Heart left ventricle (tissue), 16 donors: Measurements from ENCODE around the gene TACC2. TPM values are rescaled to one million over a fixed set of nuclear protein-coding genes. Genes with fewer than 3 reads are reported as not detected.

Experiments used
- ATAC-seq, 4 donors: fragments of 200-7000 bp; cut with Tn5 transposase; one replicate each; pipeline ENCODE4 v1.9.1; 2020 to 2022; ENCODE audit warnings: moderate library complexity in 4 of 4, mild to moderate bottlenecking in 3 of 4, moderate number of reproducible peaks in 1 of 4
- DNase-seq, 5 donors: peaks; one replicate each; pipeline ENCODE4 v3.0.0-alpha.2; 2020
- H3K27ac ChIP-seq, 12 donors: fragments of 200-600 bp; sonication (generic) in 4 of 12; one replicate each; pipeline versions ENCODE4 v1.5.0 to v1.8.0; 2016 to 2022; ENCODE audit warnings: mild to moderate bottlenecking in 2 of 12
- H3K27me3 ChIP-seq, 9 donors: fragments of 200-600 bp; sonication (generic) in 2 of 9; one replicate each; pipeline versions ENCODE4 v1.5.1 to v1.8.0; 2016 to 2022; ENCODE audit warnings: mild to moderate bottlenecking in 3 of 9
- H3K36me3 ChIP-seq, 9 donors: fragments of 200-600 bp; sonication (generic) in 2 of 9; one replicate each; pipeline versions ENCODE4 v1.5.0 to v1.8.0; 2018 to 2022; ENCODE audit warnings: mild to moderate bottlenecking in 2 of 9
- H3K4me1 ChIP-seq, 12 donors: fragments of 200-600 bp; sonication (generic) in 4 of 12; one replicate each; pipeline versions ENCODE4 v1.5.0 to v1.8.0; 2016 to 2022; ENCODE audit warnings: mild to moderate bottlenecking in 3 of 12
- H3K4me3 ChIP-seq, 12 donors: fragments of 200-600 bp; sonication (generic) in 4 of 12; one replicate each; pipeline versions ENCODE4 v1.5.0 to v1.8.0; 2017 to 2022; ENCODE audit warnings: mild to moderate bottlenecking in 9 of 12, moderate library complexity in 4 of 12
- H3K9me3 ChIP-seq, 12 donors: fragments of 200-600 bp; sonication (generic) in 4 of 12; one replicate each; pipeline versions ENCODE4 v1.5.0 to v1.8.0; 2016 to 2022; ENCODE audit warnings: mild to moderate bottlenecking in 1 of 12
- CTCF ChIP-seq, 12 donors: fragments of 200-600 bp; sonication (generic) in 4 of 12; IDR thresholded peaks; one replicate each; pipeline versions ENCODE4 v1.5.0 to v1.8.0; 2018 to 2022; ENCODE audit warnings: antibody characterized with exemption in 12 of 12, mild to moderate bottlenecking in 5 of 12
- POLR2A ChIP-seq, 2 donors: fragments of 450-650 bp; IDR thresholded peaks; one replicate each; pipeline ENCODE4 v1.6.1; 2017; ENCODE audit warnings: antibody characterized with exemption in 2 of 2, mild to moderate bottlenecking in 2 of 2, moderate library complexity in 2 of 2
- WGBS, 4 donors: extraction: QIAGEN DNeasy Blood & Tissue Kit in 2 of 4; methylation state at CpG; one replicate each; pipeline versions ENCODE4 v1.1.5 to v1.1.7; 2013 to 2018; 5-methylcytosine and 5-hydroxymethylcytosine counted together
- intact Hi-C, 10 donors: fragments of 100-400 bp; cut with DNase I; formaldehyde crosslinking; loops; one replicate each; pipeline versions ENCODE4 v1.11.1 to v1.14.2; 2022
- polyA plus RNA-seq, 2 donors: library from polyadenylated mRNA; stranded (reverse); fragments of 200-250 nt; gene quantifications; one replicate each; pipeline ENCODE4 v1.2.3, GENCODE V29; 2013
- total RNA-seq, 9 donors: library from RNA; depleted of rRNA in 2 of 9; stranded (reverse); fragments of >200 nt in 2 of 9; fragmentation: NEBNext Ultra II Directional in 3 of 9; extraction: Animal tissue kit (Norgen Biotek cat#: 25700) in 3 of 9; gene quantifications; one replicate each; pipeline versions ENCODE4 v1.1.0 to v1.2.4, GENCODE V29; 2016 to 2023
- donor health status: ischemic (EF 13 %, LVEDD 7.1; RV severe dilation, severe dysfunction).
- donor health status: healthy with polysubstance abuse.
- donor health status: DM: no; HTN: yes; CAD: no.
- donor health status: DM: no; HTN: no; CAD: no.
- donor health status: ischemic (EF 25% LVEDD 6.9; RV normal size, moderate dysfunction).
- donor health status: ischemic (EF 25% LVEDD 5.7; RV mildly dilated, moderate dysfunction).
- donor health status: healthy.
- donor health status: DM: yes; HTN: yes; CAD: no.
- donor health status: ischemic (EF 35%, LVEDD 5.7; RV mildly dilated, moderate dysfunction).
- donor health status: nonischemic (EF 11% LVEDD 7.7; RV severe dilation, severe dysfunction).
- donor health status: DM: yes; HTN: yes; CAD: no.
- donor health status: PGD.
- donor health status: ischemic (EF 29% LVEDD 5.4; RV normal size, mild dysfunction).
- donor health status: nonischemic (EF 23%, LVEDD 6.1; RV moderate dilation, normal function).

Gene TACC2
- total and polyA plus RNA-seq, 11 donors = 96.7 to 456 (median 294) TPM

DNA sequence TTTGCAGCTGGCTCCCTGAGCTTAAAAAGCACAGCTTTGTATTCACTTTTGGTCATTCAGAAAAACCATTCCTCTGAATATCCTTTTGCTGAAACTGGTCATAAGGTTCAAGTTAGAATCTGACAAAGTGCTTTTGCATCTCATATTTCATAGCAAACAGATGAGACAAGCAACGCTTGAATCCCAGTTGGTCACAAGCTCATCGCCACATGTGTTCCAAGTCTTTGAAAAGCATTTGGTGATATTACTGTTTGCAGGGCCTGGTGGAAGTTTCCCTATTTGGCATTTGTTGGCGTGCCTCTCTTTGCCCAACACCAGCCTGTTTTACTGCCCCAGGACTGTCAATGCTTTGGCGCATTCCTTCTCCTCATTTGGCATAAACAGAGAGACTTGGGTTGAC is 10.3 kb downstream of the TACC2 start:
- TF ChIP-seq CTCF (IDR thresholded peaks at IDR 0.05) (no peak), POLR2A (IDR thresholded peaks at IDR 0.05) (no peak)
- ATAC-seq (peak in 2 of 4 donors; percentile 21 to 48), DNase-seq (no peak)
- 56 to 74% (median 65%) methylated on average over 4 of the region's 4 CpGs for WGBS, 4 donors
- Histone ChIP-seq H3K27ac (peak overlapping the region; percentile 41 to 97 (median 86)), H3K9me3 (peaks cover 0 to 34% (median 8%) of the 10 kb centered on the region in 12 donors), H3K4me1 (peaks cover 0 to 34% (median 7%) of the 10 kb centered on the region in 12 donors), H3K36me3 (peaks cover 0 to 12% (median 3%) of the 10 kb centered on the region in 9 donors), H3K4me3 (no peak overlapping the region), H3K27me3 (no peaks in the 10 kb centered on the region)
- intact Hi-C loops = loop anchor here in 3 of 10 donors (5.0 kb wide), 1 partner anchor 33 kb away; no protein-coding TSS in a partner anchor

DNA sequence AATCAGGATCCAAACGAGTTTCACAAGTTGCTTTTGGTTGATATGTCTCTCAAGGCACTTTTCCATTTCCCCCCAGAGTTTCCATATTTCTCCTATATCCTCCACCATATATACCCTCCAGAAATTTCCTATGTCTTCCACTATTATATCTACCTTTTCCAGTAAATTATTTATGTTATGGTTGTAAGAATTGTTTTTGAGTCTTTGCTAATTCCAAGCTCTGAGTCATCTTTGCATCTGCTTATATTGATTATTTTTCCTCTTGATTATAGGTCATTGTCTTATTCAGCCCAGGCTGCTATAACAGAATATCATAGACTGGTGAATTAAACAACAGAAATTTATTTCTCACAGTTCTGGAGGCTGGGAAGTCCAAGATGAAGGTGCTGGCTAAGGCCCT is 12.7 kb downstream of the TACC2 start:
- no peak for ATAC-seq
- H3K27ac ChIP-seq = no peak overlapping the region
- TF ChIP-seq POLR2A (IDR thresholded peaks at IDR 0.05) = no peak
- TF ChIP-seq CTCF (IDR thresholded peaks at IDR 0.05) = no peak
- H3K36me3 ChIP-seq = peaks cover 0 to 12% (median 3%) of the 10 kb centered on the region in 9 donors
- DNase-seq = no peak
- no peaks in the 10 kb centered on the region for H3K27me3 ChIP-seq
- no peak overlapping the region for H3K4me3 ChIP-seq
- peaks cover 0 to 21% (median 7%) of the 10 kb centered on the region in 12 donors for H3K4me1 ChIP-seq
- intact Hi-C loops = no loop called here
- WGBS, 4 donors = 64 to 73% (median 70%) methylated on average over 1 of the region's 1 CpG
- peaks cover 0 to 34% (median 8%) of the 10 kb centered on the region in 12 donors for H3K9me3 ChIP-seq

- ATAC-seq (no peak), DNase-seq (no peak)
- Histone ChIP-seq H3K4me3 (no peak overlapping the region), H3K4me1 (peaks cover 0 to 33% (median 10%) of the 10 kb centered on the region in 12 donors), H3K36me3 (peaks cover 0 to 3% (median 0%) of the 10 kb centered on the region in 9 donors), H3K27me3 (no peaks in the 10 kb centered on the region), H3K9me3 (peaks cover 0 to 14% (median 0%) of the 10 kb centered on the region in 12 donors), H3K27ac (peak overlapping the region in 1 of 12 donors; percentile 54)
- TF ChIP-seq POLR2A (IDR thresholded peaks at IDR 0.05) (no peak), CTCF (IDR thresholded peaks at IDR 0.05) (no peak)
- intact Hi-C loops = no loop called here
- WGBS, 4 donors = 42 to 61% (median 51%) methylated on average over 3 of the region's 3 CpGs
Measured at GRCh38 chr10:122007415-122007814, 18.5 kb downstream of the TACC2 start.

GRCh38 chr10:122010405-122011050 is 21.6 kb downstream of the TACC2 start:
- TF ChIP-seq POLR2A (IDR thresholded peaks at IDR 0.05) = no peak
- no peak for TF ChIP-seq CTCF (IDR thresholded peaks at IDR 0.05)
- Histone ChIP-seq H3K27me3 (no peaks in the 10 kb centered on the region), H3K27ac (peak overlapping the region in 7 of 12 donors; percentile 2 to 82 (median 24)), H3K4me1 (peaks cover 0 to 60% (median 19%) of the 10 kb centered on the region in 12 donors), H3K9me3 (no peaks in the 10 kb centered on the region), H3K36me3 (no peaks in the 10 kb centered on the region), H3K4me3 (no peak overlapping the region)
- intact Hi-C loops = no loop called here
- DNase-seq (no peak), ATAC-seq (no peak)
- 66 to 80% (median 73%) methylated on average over 4 of the region's 4 CpGs for WGBS, 4 donors
